Body of pancreas (tissue), 4 donors: ENCODE results near the gene TOR1AIP1. TPM values are rescaled to one million over a fixed set of nuclear protein-coding genes. Genes with fewer than 3 reads are reported as not detected.
A peak's percentile ranks its signal among the peaks of the same experiment; 100 is the strongest.

Experiments used
- ATAC-seq: fragments of 150-250 bp; one replicate; pipeline ENCODE4 v1.9.1; 2016
- DNase-seq, 4 donors: peaks; one replicate each; pipeline ENCODE4 v3.0.0-alpha.2; 2019
- H3K27ac ChIP-seq, 4 donors: fragments of 200-600 bp; sonication (generic); 1 replicate in 3 of 4; 2 replicates in 1 of 4; pipeline versions ENCODE4 v1.5.1 to v1.6.1; 2016 to 2019; ENCODE audit warnings: mild to moderate bottlenecking in 1 of 4, mixed read lengths in 1 of 4, moderate library complexity in 1 of 4
- H3K27me3 ChIP-seq, 2 donors: fragments of 200-600 bp; sonication (generic); one replicate each; pipeline ENCODE4 v1.6.0; 2016; ENCODE audit warnings: mild to moderate bottlenecking in 1 of 2
- H3K36me3 ChIP-seq, 2 donors: fragments of 200-600 bp; sonication (generic); replicated peaks in 1 of 2; 2 replicates each; pipeline ENCODE4 v1.5.1; 2016; ENCODE audit warnings: low read depth in 2 of 2; ENCODE audit not compliant: insufficient read depth in 1 of 2
- H3K4me1 ChIP-seq: fragments of 200-600 bp; sonication (generic); one replicate; pipeline ENCODE4 v1.6.0; 2016
- H3K4me3 ChIP-seq, 2 donors: fragments of 200-600 bp; sonication (generic); 1 replicate in 1 of 2; 2 replicates in 1 of 2; pipeline ENCODE4 v1.5.1; 2016 to 2019
- H3K9me3 ChIP-seq, 3 donors: fragments of 200-600 bp; sonication (generic); 1 replicate in 2 of 3; 2 replicates in 1 of 3; pipeline ENCODE4 v1.5.1; 2016
- POLR2A ChIP-seq, 3 donors: fragments of 450-650 bp; IDR thresholded peaks; one replicate each; pipeline ENCODE4 v1.6.1; 2016; ENCODE audit warnings: antibody characterized with exemption in 3 of 3, mild to moderate bottlenecking in 2 of 3
- WGBS, 2 donors: methylation state at CpG; one replicate each; pipeline ENCODE4 v1.1.5; 2017; 5-methylcytosine and 5-hydroxymethylcytosine counted together
- intact Hi-C: fragments of 100-400 bp; cut with DNase I; formaldehyde crosslinking; loops from one replicate; pipeline ENCODE4 v1.15.1; 2023
- total RNA-seq, 2 donors: library from RNA; depleted of rRNA; stranded (reverse); fragments of >200 nt; gene quantifications; one replicate each; pipeline ENCODE4 v1.1.0, GENCODE V29; 2016
- TF ChIP-seq, protein P1 (sequence below), 7 experiments: fragments of 450-650 bp in 4 of 7; fragments of 200-600 bp in 3 of 7; sonication (generic) in 3 of 7; IDR thresholded peaks; one replicate each; pipeline ENCODE4 v1.5.1; 2016 to 2019; ENCODE audit warnings: antibody characterized with exemption in 7 of 7

The TOR1AIP1 gene
- total RNA-seq, 2 donors from 2014 or later, result 22.7 to 29.1 TPM

- Histone ChIP-seq H3K4me3 (no peak overlapping the region), H3K9me3 (no peaks in the 10 kb centered on the region), H3K4me1 (no peaks in the 10 kb centered on the region), H3K27ac (peak overlapping the region in 1 of 4 donors; percentile 2), H3K27me3 (no peaks in the 10 kb centered on the region), H3K36me3 (no peaks in the 10 kb centered on the region)
- DNase-seq (no peak), ATAC-seq (no peak)
- intact Hi-C loops, result no loop called here
- WGBS, 2 donors, result 75 to 85% methylated on average over 10 of the region's 10 CpGs
- TF ChIP-seq POLR2A (IDR thresholded peaks at IDR 0.05), result no peak
- TF ChIP-seq, protein P1, sequence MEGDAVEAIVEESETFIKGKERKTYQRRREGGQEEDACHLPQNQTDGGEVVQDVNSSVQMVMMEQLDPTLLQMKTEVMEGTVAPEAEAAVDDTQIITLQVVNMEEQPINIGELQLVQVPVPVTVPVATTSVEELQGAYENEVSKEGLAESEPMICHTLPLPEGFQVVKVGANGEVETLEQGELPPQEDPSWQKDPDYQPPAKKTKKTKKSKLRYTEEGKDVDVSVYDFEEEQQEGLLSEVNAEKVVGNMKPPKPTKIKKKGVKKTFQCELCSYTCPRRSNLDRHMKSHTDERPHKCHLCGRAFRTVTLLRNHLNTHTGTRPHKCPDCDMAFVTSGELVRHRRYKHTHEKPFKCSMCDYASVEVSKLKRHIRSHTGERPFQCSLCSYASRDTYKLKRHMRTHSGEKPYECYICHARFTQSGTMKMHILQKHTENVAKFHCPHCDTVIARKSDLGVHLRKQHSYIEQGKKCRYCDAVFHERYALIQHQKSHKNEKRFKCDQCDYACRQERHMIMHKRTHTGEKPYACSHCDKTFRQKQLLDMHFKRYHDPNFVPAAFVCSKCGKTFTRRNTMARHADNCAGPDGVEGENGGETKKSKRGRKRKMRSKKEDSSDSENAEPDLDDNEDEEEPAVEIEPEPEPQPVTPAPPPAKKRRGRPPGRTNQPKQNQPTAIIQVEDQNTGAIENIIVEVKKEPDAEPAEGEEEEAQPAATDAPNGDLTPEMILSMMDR (IDR thresholded peaks at IDR 0.05), result no peak
Measured at GRCh38 chr1:179951383-179952144, 69.5 kb downstream of the TOR1AIP1 start.

- no peak for TF ChIP-seq POLR2A (IDR thresholded peaks at IDR 0.05)
- TF ChIP-seq, protein P1 (IDR thresholded peaks at IDR 0.05), result no peak
- H3K4me3 ChIP-seq, result no peak overlapping the region
- no peaks in the 10 kb centered on the region for H3K27me3 ChIP-seq
- H3K36me3 ChIP-seq, result no peaks in the 10 kb centered on the region
- intact Hi-C loops, result no loop called here
- H3K4me1 ChIP-seq, result peaks cover 1% of the 10 kb centered on the region
- DNase-seq (no peak), ATAC-seq (no peak)
- H3K27ac ChIP-seq, result peak overlapping the region in 1 of 4 donors; percentile 2
- 74 to 81% methylated on average over 4 of the region's 4 CpGs for WGBS, 2 donors
- H3K9me3 ChIP-seq, result no peaks in the 10 kb centered on the region
Measured at GRCh38 chr1:179952186-179952585, 70.1 kb downstream of the TOR1AIP1 start.

DNA sequence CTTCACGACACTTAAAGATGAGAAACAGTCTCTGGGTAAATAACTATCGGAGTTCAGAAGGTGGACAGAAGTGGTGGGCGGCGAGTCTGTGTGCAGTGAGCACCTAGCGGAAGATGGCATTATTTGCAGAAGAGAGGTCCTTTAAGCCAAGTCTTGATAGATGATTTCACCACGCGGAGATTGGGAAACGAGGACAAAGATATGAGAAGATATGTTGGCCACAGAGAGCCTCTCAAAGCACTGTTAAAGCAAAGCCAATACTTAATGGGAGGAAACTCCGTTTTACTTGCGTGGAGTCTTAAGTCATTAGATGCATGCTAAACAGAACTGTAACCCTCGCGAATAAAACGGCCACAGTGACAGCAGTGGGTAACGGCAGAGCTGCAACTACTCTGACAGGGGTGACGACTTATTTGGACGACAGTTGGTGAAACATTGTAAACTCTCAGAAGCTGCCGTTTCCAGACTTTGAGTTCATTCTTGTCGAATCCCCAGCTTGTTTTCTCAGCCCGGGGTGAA lies 71.9 kb downstream of the TOR1AIP1 start:
- Histone ChIP-seq H3K4me3 (peak overlapping the region; percentile 41 to 42), H3K27ac (peak overlapping the region; percentile 94 to 97 (median 96)), H3K36me3 (no peaks in the 10 kb centered on the region), H3K9me3 (no peaks in the 10 kb centered on the region), H3K27me3 (no peaks in the 10 kb centered on the region), H3K4me1 (peaks cover 6% of the 10 kb centered on the region)
- peak in 2 of 4 donors; percentile 21 to 44 for DNase-seq
- no peak for ATAC-seq
- no peak for TF ChIP-seq POLR2A (IDR thresholded peaks at IDR 0.05)
- TF ChIP-seq, protein P1 (IDR thresholded peaks at IDR 0.05), result peak in 2 of 7 experiments; percentile 21 to 34
- WGBS, 2 donors, result 1% methylated on average over 19 of the region's 19 CpGs
- intact Hi-C loops, result no loop called here

GRCh38 chr1:179954493-179955286 lies 72.6 kb downstream of the TOR1AIP1 start, which contains the start of gene CEP350:
Gene CEP350 (plus strand): TSS chr1:179954810. CDS start chr1:179986182, 31,372 bp downstream.
- Histone ChIP-seq H3K27ac (peak within 1 kb of the TSS; percentile 94 to 97 (median 96)), H3K4me1 (peaks cover 6% of the 10 kb centered on the region), H3K27me3 (no peaks in the 10 kb centered on the region), H3K9me3 (no peaks in the 10 kb centered on the region), H3K36me3 (no peaks in the 10 kb centered on the region), H3K4me3 (peak within 1 kb of the TSS; percentile 89 to 99)
- WGBS, 2 donors, result 0% methylated on average over 18 to 44 of the region's 72 CpGs
- DNase-seq (peak; percentile 98 to 99 (median 99)), ATAC-seq (peak; percentile 97)
- TF ChIP-seq, protein P1 (IDR thresholded peaks at IDR 0.05), result peak in 2 of 7 experiments; percentile 18 to 39
- peak; percentile 86 to 94 (median 92) for TF ChIP-seq POLR2A (IDR thresholded peaks at IDR 0.05)
- intact Hi-C loops, result no loop called here
